GM12892 (cell line): Measurements from ENCODE around the gene CD82.

Experiments
- DNase-seq: peaks from one replicate; pipeline ENCODE4 v3.0.0; 2011; ENCODE audit not compliant: insufficient read length
- FAIRE-seq: peaks from 2 replicates; lab custom pipeline; 2011; peaks lifted over from hg19 to GRCh38; lab: Jason Lieb, UNC
- POLR2A ChIP-seq: IDR thresholded peaks from 2 replicates; pipeline ENCODE4 v1.6.1; 2011; ENCODE audit warnings: low read depth, low read length, control low read depth
- POLR2AphosphoS5 ChIP-seq: IDR thresholded peaks from 2 replicates; pipeline ENCODE4 v1.6.1; 2011; ENCODE audit warnings: low read depth, low read length, control low read depth
- TAF1 ChIP-seq: IDR thresholded peaks from 2 replicates; pipeline ENCODE4 v1.6.1; 2011; ENCODE audit warnings: low read depth, mild to moderate bottlenecking, control low read depth, low read length, borderline replicate concordance

The CD82 gene

DNA sequence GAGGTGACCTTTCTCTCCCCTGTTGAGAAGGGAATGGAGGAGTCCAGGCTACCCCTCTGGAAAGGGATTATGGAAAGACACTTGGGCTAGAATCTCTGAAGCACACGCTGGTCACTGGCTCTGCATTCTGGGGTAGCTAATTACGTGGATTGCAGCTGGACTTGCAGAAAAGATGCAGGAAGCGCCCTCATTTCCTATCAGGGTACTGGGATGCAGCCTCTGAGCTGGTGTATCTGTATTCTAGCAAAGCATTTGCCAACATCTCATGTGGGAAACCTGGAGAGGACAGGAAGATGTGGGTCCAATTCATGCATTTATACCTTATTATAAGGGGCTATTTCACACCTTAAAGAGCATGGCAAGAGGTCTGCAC is 44.3 kb downstream of the CD82 start:
- TF ChIP-seq TAF1 = no peak
- TF ChIP-seq POLR2AphosphoS5 = no peak
- TF ChIP-seq POLR2A = no peak

DNA sequence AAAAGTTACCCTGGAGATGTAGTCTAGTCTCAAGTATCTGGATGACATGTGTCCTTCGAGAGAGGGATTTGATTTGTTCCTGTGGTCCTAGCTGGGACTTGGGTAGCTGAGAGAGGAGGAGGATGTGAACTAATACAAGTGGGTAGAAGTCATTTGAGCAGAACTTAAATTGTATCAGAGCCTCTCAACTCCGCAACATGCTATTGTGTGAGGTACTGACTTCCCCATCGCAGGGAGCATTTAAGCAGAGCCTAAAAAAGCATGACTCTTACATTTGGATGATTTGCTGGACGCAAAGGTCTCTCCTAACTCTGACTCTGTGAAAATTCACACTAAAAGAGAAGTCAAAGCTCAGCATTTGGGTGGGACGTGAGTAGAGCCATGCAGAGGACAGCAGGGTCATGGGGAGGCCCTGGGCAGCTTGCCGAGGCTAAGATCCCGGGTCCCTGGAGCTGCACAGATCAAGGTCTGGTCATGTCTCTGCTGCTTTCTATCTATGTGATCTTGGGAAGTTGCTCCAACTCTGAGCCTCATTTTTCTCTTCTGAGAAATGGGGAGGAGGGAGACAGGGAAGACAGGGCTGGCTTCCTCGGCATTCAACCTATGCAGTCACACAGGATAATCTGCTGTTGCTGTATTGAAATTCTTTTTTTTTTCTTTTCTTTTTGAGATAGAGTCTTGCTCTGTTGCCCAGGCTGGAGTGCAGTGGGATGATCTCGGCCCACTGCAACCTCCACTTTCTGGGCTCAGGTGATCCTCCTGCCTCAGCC is 44.9 kb downstream of the CD82 start:
- TF ChIP-seq TAF1 = no peak
- TF ChIP-seq POLR2A = no peak
- TF ChIP-seq POLR2AphosphoS5 = no peak
- FAIRE-seq (no peak), DNase-seq (no peak)

More for the DNA sequence above, 44.3 kb downstream of the CD82 start:
- no peak for FAIRE-seq
- no peak for DNase-seq

DNA sequence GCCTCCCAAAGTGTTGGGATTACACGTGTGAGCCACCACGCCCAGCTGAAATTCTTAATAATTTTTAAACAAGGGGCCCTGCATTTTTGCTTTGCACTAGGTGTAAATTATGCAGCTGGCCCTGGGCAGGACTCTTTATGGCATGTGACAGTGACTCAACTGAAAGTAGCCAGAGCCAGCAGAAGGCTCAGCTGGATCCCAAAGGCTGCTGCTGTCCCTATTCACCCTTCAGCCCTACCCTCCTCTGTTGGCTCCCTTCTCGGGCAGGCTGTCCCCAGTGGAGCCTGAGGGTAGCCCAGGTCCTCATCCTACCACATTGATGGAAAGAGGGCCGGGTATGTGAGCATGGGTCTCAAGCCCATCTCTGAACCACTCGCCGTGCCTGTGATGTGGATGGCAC is 45.6 kb downstream of the CD82 start:
- FAIRE-seq (no peak), DNase-seq (no peak)
- TF ChIP-seq POLR2A (no peak), TAF1 (no peak), POLR2AphosphoS5 (no peak)

DNA sequence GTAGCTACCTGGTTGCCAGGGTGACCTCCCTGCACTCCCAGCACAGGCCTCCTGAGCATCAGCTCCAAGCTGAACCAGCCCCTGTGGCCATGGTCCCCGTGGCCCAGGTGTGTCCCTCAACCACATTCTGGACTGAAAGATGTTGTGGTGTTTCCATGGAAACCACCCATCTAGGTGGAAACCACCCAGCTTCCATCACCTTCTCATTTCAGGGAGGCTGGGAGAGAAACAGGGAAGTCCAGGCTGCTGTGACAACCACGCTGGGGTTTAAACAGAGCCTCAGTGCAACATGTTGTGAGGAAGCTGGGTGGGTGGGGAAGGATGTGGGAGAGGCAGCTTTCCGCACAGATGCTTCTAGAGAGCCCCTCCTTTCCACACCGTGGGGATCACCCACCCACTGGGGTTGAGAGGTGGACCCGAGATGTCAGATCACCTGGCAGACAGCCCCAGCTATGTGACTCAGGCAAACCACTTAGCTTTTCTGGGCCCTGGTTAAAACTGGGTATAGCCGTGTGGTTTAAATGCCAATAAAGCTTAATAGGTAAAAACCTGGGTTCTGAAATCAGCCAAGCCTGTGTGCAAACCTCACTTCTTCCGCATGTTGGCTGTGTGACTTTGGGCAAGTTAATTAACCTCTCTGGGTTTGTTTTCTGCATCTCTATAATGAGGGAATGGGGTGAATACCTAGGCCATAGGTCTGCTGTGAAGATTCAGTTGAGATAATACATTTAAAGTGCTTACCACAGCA is 46.4 kb downstream of the CD82 start:
- DNase-seq = peak; percentile 52
- TF ChIP-seq TAF1 (no peak), POLR2AphosphoS5 (0 out of 2 replicates have a peak, but pooled peaks have one; percentile 7), POLR2A (0 out of 2 replicates have a peak, but pooled peaks have one; percentile 15)
- FAIRE-seq = peak; percentile 98

DNA sequence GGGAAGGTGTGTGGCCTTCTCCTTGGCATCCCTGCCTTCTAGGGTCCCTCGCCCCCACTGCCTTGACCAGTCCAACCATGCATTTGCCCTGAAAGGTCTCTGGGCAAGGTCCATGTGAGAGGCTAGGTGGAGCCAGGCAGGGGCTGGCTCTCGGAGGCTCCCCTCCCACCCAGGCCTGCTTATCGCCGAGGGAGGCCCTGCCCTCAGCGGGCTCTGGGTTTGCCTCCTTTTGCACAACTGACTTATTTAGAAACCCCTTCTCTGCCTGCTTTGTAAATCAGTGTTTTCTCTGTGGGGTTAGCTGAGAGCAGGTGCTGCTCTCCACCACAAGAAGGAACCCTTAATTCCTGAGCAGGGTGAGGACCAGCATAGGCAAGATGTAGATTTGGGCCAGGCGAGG is 47.7 kb downstream of the CD82 start:
- no peak for DNase-seq
- TF ChIP-seq POLR2A = no peak
- TF ChIP-seq POLR2AphosphoS5 = no peak
- no peak for TF ChIP-seq TAF1
- peak; percentile 96 for FAIRE-seq

DNA sequence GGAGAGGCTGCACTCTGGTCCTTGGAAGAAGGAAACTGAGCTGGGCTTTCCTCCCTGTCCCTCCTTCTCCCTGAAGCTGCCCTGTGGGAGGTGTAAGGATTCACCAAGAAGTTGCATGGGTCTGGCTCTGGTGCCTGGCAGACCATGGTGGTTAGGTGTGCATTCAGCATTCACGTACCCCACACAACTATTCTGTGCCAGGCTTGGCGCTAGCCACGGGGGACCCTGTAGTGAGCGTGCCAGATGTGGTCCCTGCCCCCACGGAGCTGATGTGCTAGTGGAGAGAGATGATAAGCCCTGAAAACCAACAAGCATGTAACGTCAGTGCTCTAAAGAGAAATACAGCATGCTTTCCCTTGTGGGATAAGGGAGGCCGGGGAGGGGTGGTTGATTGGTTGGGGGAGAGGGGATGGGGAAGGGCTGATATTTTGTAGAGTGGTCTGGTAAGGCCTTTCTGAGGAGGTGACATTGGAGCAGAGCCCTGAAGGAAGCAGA is 48.9 kb downstream of the CD82 start:
- TF ChIP-seq POLR2AphosphoS5 = 0 out of 2 replicates have a peak, but pooled peaks have one; percentile 10
- TF ChIP-seq TAF1 = no peak
- DNase-seq = no peak

DNA sequence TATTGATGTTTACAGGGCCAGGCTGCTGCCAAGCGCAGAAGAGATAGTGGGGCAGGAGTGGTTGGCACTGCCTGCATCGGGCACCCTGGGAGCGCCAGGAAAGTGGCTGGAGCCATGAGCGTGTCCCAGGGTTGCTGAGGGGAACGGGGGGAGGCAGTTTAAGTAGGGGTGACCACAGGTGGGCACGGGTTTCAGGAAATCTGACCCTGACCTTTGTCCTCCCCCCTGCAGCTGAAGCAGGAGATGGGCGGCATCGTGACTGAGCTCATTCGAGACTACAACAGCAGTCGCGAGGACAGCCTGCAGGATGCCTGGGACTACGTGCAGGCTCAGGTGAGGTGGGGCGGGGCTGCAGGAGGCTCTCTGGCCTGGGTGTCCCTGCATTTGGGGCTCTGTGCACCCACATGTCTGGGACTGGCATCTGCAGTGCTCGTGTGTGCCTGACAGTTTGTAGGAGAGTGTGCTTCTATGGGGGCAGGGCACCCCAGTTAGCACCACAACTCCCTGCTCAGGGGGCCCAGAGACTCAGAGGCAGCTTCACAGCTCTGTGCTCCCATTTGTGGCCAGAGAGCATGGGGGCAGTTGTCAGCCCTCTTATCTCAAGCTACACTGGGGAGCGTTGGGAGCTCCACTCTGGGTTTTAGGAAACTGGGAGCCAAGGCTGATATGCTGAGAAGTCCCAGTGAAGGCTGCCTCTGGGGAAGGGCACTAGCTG is 49.7 kb downstream of the CD82 start:
- DNase-seq = no peak
- no peak for FAIRE-seq
- TF ChIP-seq POLR2A (no peak), POLR2AphosphoS5 (peak; percentile 13; the same call in 1 of the 2 replicates)

More for the DNA sequence above, 48.9 kb downstream of the CD82 start:
- no peak for FAIRE-seq

DNA sequence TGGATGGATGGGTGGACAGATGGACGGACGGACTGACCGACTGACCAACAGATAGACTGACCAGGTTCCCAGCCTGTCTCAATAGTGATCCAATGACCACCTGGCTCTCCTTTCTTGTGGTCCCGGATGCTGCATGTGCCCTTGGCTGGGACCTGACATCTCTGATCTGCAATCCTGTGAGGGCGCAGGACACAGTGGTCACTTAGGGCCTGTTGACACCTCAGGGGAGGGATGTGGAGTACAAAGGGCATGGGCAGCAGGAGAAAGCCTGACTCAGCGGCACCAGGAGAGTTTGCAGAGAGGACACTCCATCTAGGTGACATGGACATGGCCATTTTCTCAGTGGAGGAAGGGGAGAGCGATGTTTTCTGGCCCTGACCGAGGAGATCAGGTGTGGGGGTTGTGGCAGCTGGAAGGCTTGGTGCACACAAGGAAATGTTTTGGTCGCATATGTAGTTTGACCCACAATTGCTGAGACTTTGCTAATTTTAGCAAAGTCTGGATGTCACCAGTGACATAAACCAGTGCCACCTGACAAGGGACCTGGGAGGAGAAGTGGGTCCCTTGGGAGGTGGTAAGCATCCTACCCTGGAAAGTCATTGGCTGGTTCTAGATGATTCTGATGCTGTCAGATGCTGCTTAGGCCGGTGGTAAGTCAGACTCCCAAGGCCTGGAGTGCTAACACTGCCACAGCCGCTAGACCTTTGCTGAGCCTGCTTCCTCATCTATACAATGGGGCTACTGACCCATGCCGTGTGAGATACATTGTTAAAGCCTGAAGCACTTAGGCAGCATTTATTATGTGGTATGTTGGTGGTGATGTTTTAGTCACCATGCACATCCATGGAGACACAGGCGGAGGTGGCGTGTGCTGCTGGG is 50.7 kb downstream of the CD82 start:
- FAIRE-seq (peak; percentile 81), DNase-seq (no peak)
- no peak for TF ChIP-seq POLR2AphosphoS5
- no peak for TF ChIP-seq POLR2A
- no peak for TF ChIP-seq TAF1

DNA sequence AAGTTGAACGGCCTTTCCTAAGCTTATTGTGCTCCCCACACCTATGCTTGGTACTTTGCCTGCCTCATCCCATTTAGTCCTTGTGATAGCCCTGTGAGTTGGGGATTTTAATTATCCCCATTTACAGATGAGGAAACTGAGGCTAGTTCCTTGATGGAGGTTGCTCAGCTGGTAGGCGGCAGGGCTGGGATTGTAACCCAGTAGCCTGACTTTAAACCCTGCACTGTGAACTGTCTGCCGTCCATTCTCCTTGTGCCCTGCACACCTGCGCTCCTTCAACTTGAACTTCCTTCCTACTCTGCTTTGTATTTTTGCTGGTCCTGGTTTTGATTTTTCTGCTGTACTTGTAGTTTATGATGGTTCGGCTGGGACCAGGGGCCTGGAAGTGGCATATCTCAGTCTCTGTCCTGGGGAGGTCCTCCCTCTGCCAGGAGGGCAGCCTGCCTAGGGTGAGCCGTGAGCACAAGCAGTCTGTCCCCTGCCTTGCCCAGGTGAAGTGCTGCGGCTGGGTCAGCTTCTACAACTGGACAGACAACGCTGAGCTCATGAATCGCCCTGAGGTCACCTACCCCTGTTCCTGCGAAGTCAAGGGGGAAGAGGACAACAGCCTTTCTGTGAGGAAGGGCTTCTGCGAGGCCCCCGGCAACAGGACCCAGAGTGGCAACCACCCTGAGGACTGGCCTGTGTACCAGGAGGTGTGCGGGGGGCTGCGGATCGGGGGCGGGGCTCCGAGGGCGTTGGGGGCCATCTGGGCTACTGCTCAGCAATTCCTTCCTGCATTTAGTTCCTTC is 52.4 kb downstream of the CD82 start:
- TF ChIP-seq TAF1 (no peak), POLR2A (no peak), POLR2AphosphoS5 (no peak)
- no peak for FAIRE-seq
- DNase-seq = no peak
